ENCODE data around the gene POLR2E. TPM values are rescaled to one million over a fixed set of nuclear protein-coding genes. Genes with fewer than 3 reads are reported as not detected.
A peak's percentile ranks its signal among the peaks of the same experiment; 100 is the strongest.

POLR2E gene
- total and polyA plus RNA-seq, 9 of the 15 experiments (the other 6 are each of a cell fraction or from before 2014, with no cell fraction given): 3.4 to 413 (median 244) TPM

GRCh38 chr19:1082165-1082927 is 12.8 kb downstream of the POLR2E start:
- peak overlapping the region; percentile 54 for H3K4me3 ChIP-seq
- no peak for TF ChIP-seq ZNF445 (CRISPR knock-in tag; IDR thresholded peaks at IDR 0.05; ENCODE audit: low read depth)
- TF ChIP-seq STAT6 (CRISPR knock-in tag; IDR thresholded peaks at IDR 0.05): no peak
- peak; percentile 28; the same call in 1 of the 2 replicates for TF ChIP-seq ATF7 (IDR thresholded peaks at IDR 0.05)
- TF ChIP-seq USF1 (CRISPR knock-in tag; IDR thresholded peaks at IDR 0.05): peak; percentile 80
- no peak for TF ChIP-seq ATF1 (CRISPR knock-in tag; IDR thresholded peaks at IDR 0.05)
- peak; percentile 40; the same call in 1 of the 2 replicates for TF ChIP-seq ATF1 (tag; IDR thresholded peaks at IDR 0.05)
- no peak for TF ChIP-seq PRDM10 (IDR thresholded peaks at IDR 0.05; ENCODE audit: partially characterized antibody)
- no peak for TF ChIP-seq ZFP30 (CRISPR knock-in tag; IDR thresholded peaks at IDR 0.05; ENCODE audit: borderline replicate concordance)
- TF ChIP-seq ZNF511 (CRISPR knock-in tag; IDR thresholded peaks at IDR 0.05): peak; percentile 87
- peak; percentile 83 for TF ChIP-seq ETS1 (conservative IDR thresholded peaks at IDR 0.05; ENCODE audit: control insufficient read depth, low read depth, low read length)
- peak; percentile 12; the same call in 1 of the 2 replicates for TF ChIP-seq RAD51 (IDR thresholded peaks at IDR 0.05; ENCODE audit: borderline replicate concordance, low read depth)

More at GRCh38 chr19:1082165-1082927, 12.8 kb downstream of the POLR2E start:
- ATAC-seq (peak; percentile 94), FAIRE-seq (peak; percentile 96), DNase-seq (ENCODE audit: extremely low read depth in 1 of 4, low spot score in 3 of 4) (peak; percentile 95 to 97 (median 96))
- Histone ChIP-seq H3K36me3 (ENCODE audit: control insufficient read depth, insufficient read depth, low read length) (peaks cover 32% of the 10 kb centered on the region; the same call in 2 of the 3 replicates), H4K20me1 (replicated peaks; ENCODE audit: control insufficient read depth, insufficient read depth, low read length) (no peaks in the 10 kb centered on the region), H3K9ac (ENCODE audit: insufficient read depth in 1 of 2, low read depth in 2 of 2, low read length in 2 of 2) (peak overlapping the region; percentile 57 to 89; a peak in 3 of 4 replicates), H3K27me3 (ENCODE audit: control insufficient read depth in 2 of 2, insufficient read depth in 2 of 2, low read length in 2 of 2) (no peaks in the 10 kb centered on the region), H2AFZ (ENCODE audit: low read depth, low read length) (peak overlapping the region; percentile 95), H3K27ac (ENCODE audit: extremely low read depth, low read depth, low read length) (peak overlapping the region; percentile 69; the same call in 2 of the 3 replicates), H3K4me1 (replicated peaks in 1 of 2; ENCODE audit: control insufficient read depth in 2 of 2, insufficient read depth in 2 of 2, low read length in 2 of 2) (peaks cover 6 to 76% of the 10 kb centered on the region in 2 experiments), H3K9me3 (replicated peaks; ENCODE audit: control insufficient read depth, insufficient read depth, low read depth, low read length) (no peaks in the 10 kb centered on the region), H3K79me2 (ENCODE audit: control insufficient read depth, insufficient read depth, low read length) (no peaks in the 10 kb centered on the region), H3K9me1 (ENCODE audit: control insufficient read depth, insufficient read depth, low read length) (peaks cover 3% of the 10 kb centered on the region), H3K4me2 (ENCODE audit: insufficient read depth, low read length) (peak overlapping the region; percentile 90)
- in situ Hi-C loops (cut with MboI) (no loop called here), intact Hi-C loops (cut with micrococcal nuclease) (loop anchor here (5.0 kb wide), 1 partner anchor 40 kb away; the partner anchor contains the start of gene ABCA7)
- WGBS (ENCODE audit: insufficient coverage, low coverage, missing lambda C conversion rate): 2% methylated on average over 22 of the region's 51 CpGs
- POLR2A ChIA-PET: interaction anchor here (0.5 to 5.3 kb wide), 8 partner anchors 9 to 121 kb away, joined by 3 to 45 read pairs (median 4); partner anchors contain the start of genes ARHGAP45 and POLR2E
- CTCF ChIA-PET (ENCODE audit: low intra/inter-chr PET ratio): no interaction called here
- BruUV-seq (replicated peaks): no TSS peak

Measured in K562 (cell line).